HG02981 (cell line): ENCODE measurements around the gene ZBTB18.

Experiments
- ATAC-seq: cut with Tn5 transposase; IDR thresholded peaks from one replicate; pipeline ENCODE4 v1.9.1; 2021; ENCODE audit warnings: mild to moderate bottlenecking, moderate library complexity; ENCODE audit not compliant: unreplicated experiment

ZBTB18 gene

GRCh38 chr1:244060686-244061085 is 9.6 kb downstream of the ZBTB18 start:
- ATAC-seq, result no peak

- no peak for ATAC-seq
Observed at GRCh38 chr1:244062156-244062725, 11.2 kb downstream of the ZBTB18 start.

GRCh38 chr1:244063498-244063897 is 12.4 kb downstream of the ZBTB18 start:
- ATAC-seq, result no peak

GRCh38 chr1:244064621-244065020 is 13.5 kb downstream of the ZBTB18 start:
- ATAC-seq, result no peak

GRCh38 chr1:244065063-244065793 is 14.1 kb downstream of the ZBTB18 start:
- no peak for ATAC-seq

- ATAC-seq, result no peak
Observed at GRCh38 chr1:244065960-244066388, 14.9 kb downstream of the ZBTB18 start.

GRCh38 chr1:244066954-244067716 is 16.1 kb downstream of the ZBTB18 start:
- no peak for ATAC-seq

GRCh38 chr1:244067893-244068292 is 16.8 kb downstream of the ZBTB18 start:
- no peak for ATAC-seq

GRCh38 chr1:244068567-244068966 is 17.5 kb downstream of the ZBTB18 start:
- no peak for ATAC-seq

- no peak for ATAC-seq
Observed at GRCh38 chr1:244069326-244069898, 18.3 kb downstream of the ZBTB18 start.

- peak; percentile 53 for ATAC-seq
Observed at GRCh38 chr1:244074559-244075171, 23.6 kb downstream of the ZBTB18 start.

GRCh38 chr1:244075247-244075722 is 24.2 kb downstream of the ZBTB18 start:
- no peak for ATAC-seq

GRCh38 chr1:244076740-244077139 is 25.7 kb downstream of the ZBTB18 start:
- no peak for ATAC-seq

- no peak for ATAC-seq
Observed at GRCh38 chr1:244077473-244078220, 26.6 kb downstream of the ZBTB18 start.

GRCh38 chr1:244080343-244080929 is 29.4 kb downstream of the ZBTB18 start:
- ATAC-seq, result no peak

- ATAC-seq, result no peak
Observed at GRCh38 chr1:244082969-244083368, 31.9 kb downstream of the ZBTB18 start.

GRCh38 chr1:244083383-244083943 is 32.4 kb downstream of the ZBTB18 start:
- no peak for ATAC-seq

- ATAC-seq, result no peak
Observed at GRCh38 chr1:244084763-244085162, 33.7 kb downstream of the ZBTB18 start.

GRCh38 chr1:244085891-244086290 is 34.8 kb downstream of the ZBTB18 start:
- no peak for ATAC-seq
